DMS153 treated with DMSO at 0.1 percent for 48 hours (cell line): ENCODE data around the gene HYCC2.
"Not testable (repeated sequence)": the region's sequence is repeated elsewhere in the genome, so short reads cannot be mapped to it uniquely, and the experiment has no call there.

ENCODE experiments used
- DNase-seq: peaks from one replicate; lab custom pipeline; 2025; ENCODE audit not compliant: unreplicated experiment; lab: John Stamatoyannopoulos, UW

Gene HYCC2

DNA sequence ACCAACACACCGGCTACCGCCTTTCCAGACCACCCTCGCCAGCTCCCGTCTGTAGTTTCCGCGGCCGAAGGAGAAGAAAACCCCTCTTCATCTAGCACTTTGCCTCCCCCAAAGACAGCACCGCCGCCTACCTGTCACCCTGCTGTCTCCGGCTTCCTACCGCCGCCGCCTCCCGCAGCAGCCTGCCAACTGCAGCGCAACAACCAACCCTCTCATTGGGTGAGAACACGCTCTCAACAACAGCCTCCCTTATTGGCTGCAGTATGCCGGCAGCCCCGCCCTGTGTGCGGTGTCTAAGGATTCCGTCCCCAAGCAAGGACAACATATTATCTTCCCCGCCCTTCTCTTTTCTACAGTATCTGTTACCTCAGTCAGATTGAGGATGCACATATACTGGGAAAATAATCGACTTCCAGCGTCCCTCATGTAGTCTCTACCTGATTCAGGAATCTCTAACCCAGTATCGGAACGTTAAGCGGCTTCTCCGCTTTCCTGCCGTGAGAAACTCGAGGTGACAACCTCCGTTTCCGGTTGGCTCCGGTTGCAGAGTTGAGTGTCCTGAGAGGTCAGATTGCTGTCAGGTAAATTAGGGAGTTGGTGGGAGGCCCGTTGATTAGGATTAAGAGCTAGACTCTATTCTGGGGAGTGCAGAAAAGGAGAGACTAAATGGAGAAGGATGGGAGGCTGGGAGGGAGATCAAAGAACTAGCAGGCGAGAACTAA, at the start of gene HYCC2, which contains the start of gene NDUFB3:
Gene HYCC2, minus strand, starts transcription at position 193 of the 722 bp plus-strand sequence. CDS start 47,662 bp downstream, outside the sequence.
Gene NDUFB3, plus strand, starts transcription at position 523 of the 722 bp plus-strand sequence. CDS start 6,882 bp downstream, outside the sequence.
- DNase-seq = peak; percentile 91

DNA sequence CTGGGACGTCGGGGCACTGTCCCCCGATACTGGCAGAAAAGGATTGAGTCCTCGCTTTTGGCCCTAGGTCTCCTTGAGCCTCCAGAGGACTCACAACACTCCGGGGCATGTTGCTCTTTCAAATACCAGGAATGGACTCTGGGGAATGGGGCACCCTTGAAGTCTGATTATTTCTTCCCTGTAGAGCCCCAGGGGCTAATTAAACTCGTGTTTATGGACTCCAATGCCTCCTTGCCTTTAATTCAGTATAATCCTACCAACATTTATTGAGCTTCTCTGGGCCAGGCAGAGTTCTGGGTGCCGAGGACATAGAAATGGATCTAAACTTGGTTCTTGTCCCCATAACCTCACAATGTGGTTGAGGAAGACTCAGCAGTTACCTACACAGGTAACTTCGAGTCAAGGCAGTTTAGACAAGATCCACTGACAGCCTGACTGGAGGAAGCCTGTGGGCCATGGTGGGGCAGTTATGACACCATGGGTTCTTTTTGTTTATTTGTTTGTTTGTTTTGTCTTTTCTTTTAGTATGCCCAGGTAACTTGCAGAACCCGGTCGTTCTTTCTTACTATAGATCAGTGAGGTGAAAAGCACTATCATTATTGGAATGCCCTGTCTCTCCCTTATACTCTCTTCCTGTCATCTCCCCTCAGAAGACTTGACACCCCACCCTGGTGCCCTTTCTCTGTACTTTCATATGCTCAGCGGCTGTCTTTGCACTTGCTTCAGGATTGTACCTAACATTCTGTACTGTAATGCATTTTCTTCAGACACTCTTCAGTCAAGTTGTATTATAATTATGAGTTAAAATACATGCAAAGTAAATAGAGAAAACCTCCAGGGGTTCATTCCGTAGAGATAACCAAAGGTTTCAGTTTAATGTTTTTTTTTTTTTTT, 47.7 kb upstream of the HYCC2 start:
- DNase-seq = no peak

DNA sequence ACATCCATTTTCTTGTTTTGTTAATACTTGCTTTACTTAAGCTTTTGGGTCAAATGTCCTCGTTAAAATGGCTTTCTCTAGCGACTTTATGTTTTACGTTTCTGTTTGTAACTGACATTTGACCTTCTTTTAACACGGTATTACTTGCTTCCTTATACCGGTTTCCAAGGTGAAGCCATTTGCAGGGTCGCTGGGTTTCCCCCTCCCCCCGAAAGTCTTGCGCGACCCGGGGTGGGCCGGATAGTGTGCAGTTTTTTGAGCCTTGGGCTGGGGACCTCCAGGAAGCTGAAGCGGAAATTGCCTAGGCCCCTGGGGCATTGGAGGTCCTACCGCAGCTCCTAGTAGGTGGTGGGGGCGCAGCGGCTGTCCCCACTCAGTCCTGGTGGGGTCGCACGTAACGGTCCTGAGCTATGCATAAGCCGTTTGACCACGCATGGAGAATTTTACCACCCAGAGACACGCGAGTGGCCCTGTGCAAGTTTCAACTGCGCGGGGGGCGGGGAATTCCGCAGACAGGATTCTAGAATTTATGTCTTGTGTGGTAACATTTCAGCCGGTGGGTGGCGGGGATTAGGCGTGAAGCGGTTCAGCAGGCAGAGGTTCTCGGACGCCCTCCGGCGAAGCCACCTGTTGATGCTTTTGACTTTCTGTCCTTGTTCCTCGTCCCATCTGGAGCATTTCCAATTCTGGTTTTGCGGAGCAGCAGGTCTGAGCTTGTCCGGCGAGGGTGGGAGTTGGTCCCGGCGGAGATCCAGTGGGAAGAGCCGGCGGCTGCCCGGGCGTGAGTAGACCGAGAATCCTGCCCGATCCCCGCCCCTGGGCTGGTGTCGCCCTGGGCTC, 46.9 kb upstream of the HYCC2 start:
- peak; percentile 79 for DNase-seq

DNA sequence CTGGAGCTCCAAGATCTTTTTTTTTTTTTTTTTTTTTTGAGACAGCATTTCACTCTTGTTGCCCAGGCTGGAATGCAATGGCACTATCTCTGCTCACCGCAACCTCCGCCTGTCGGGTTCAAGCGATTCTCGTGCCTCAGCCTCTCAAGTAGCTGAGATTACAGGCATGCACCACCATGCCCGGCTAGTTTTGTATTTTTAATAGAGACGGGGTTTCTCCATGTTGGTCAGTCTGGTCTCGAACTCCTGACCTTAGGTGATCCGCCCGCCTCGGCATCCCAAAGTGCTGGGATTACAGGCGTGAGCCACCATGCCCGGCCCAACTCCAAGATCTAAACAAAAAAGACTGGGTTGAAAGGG, 46.2 kb upstream of the HYCC2 start:
- not testable (repeated sequence) for DNase-seq

DNA sequence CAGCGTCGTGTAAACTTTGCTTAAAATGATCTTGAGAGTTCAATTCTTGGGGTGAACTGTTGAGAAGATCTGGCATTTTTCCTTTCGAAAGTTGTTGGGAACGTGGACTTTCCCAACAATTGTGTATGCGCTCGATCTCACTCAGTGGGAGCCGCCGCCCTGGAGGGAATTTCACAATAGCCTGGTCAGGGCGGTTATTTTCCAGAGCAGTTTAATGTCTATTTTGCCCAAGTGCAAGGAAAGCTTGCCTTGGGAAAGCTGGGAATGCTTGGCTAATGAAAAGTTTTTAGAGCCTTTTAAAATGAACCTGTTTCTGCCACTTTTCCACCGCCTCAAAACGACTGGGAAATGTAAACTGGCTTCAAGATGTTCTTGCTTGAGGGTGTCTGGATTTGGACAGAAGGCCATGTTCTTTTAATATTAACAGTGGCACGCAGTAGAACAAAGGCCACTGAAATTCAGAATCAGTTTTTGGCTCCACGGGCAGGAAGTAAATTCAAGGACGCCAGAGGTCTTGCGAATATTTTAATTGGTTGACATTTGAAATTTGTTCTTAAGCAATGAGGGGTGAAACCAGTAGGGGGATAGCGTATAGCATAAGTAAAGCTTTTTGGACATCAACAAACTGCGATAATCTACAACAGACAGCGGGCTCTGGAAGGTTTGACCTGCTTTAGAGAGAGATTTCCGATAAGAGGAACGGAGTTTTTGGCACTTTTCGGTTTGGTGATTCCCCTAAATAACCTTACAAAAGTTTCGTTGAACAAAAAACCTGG, 45.7 kb upstream of the HYCC2 start:
- DNase-seq = peak; percentile 55

DNA sequence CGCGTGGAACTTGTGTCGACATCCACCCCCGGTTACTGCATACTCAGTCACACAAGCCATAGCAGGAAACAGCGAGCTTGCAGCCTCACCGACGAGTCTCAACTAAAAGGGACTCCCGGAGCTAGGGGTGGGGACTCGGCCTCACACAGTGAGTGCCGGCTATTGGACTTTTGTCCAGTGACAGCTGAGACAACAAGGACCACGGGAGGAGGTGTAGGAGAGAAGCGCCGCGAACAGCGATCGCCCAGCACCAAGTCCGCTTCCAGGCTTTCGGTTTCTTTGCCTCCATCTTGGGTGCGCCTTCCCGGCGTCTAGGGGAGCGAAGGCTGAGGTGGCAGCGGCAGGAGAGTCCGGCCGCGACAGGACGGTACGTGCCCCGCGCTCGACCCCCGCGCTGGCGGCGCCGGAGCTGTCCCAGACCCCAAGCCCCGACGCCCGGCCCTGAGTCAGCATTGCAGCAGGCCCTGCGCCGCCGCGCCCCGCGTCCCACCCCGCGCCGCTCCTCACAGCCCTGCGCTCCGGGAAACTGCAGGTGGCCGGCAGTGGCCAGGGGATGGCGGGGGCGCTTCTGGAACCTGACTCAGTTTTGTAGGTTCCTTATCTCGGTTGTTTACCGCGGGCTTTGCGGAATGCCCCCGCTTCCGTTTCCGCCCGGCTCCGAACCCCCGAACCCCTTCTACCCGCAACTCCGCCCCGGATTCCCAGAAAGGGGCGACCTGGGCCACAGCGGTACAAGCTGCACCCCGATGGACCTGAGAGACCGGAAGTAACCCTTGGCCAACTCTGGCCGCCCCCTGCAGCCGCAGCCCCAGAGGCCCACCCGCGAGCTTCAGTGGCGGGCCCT, 44.9 kb upstream of the HYCC2 start, which contains the start of gene CFLAR:
Gene CFLAR, plus strand, starts transcription at position 50 of the 844 bp plus-strand sequence. CDS start 13,702 bp downstream, outside the sequence.
- DNase-seq = peak; percentile 36

DNA sequence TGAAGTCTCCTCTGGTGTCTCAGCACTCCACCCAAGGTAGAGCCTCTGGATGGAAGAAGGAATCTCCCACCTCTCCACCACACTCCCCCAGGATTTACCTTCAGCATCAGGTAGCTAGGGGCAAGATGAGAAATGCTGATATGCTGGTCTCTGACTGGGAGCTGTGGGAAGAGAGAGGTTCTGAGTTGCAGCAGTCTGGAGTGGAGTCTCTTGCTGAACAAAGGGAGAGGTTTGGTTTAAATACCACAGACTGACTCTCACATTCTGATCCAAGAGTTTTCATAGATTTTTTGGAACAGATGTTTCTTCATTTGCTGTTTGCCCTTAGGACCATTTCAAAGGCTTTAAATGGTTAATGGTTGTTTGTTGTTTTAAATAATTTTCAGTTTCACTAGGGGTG, 43.4 kb upstream of the HYCC2 start:
- no peak for DNase-seq

DNA sequence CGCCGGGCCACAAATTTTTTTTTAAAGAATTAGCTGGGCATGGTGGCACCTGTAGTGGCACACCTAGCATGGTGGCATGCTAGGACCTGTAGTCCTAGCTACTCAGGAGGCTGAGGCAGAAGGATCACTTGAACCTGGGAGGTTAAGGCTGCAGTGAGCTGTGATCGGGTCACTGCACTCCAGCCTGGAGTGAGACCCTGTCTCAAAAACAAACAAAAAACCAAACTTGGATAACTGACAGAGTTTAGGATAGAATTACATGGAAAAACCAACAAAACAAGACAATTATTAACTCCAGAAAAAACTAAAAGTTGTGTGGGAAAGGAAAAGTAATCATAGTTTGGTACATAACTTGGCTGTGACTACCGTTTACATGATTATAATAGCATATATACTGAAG, 42.9 kb upstream of the HYCC2 start:
- DNase-seq = no peak

DNA sequence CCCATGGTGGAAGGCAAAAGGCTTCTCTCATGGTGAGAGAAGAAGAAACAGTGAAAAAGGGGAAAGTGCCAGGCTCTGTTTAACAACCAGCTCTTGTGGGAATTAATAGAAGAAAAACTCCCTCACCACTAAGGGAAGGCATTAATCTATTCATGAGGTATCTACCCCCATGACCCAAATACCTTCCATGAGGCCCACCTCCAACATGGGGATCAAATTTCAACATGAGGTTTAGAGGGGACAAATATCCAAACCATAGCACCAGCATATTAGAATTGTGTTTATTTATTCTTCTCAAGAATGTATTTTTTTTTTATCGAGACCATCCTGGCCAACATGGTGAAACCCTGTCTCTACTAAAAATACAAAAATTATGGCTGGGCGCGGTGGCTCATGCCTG, 39.6 kb upstream of the HYCC2 start:
- no peak for DNase-seq

DNA sequence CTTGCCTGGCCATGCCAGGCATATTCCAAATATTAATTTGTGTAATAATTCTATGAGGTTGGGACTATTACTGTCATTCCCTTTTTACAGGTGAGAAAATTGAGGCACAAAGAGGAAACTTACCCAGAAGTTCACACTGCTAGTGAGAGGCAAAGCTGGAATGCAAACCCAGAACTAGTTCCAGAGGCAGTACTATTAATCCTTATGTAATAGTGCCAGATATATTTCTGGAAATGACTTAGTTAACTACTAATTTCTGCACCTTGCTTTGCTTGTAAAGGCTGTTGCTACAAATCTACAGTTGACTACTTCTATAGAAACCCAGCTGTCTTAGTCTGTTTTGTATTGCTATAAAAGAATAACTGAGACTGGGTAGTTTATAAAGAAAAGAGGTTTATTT, 39.1 kb upstream of the HYCC2 start:
- no peak for DNase-seq

DNA sequence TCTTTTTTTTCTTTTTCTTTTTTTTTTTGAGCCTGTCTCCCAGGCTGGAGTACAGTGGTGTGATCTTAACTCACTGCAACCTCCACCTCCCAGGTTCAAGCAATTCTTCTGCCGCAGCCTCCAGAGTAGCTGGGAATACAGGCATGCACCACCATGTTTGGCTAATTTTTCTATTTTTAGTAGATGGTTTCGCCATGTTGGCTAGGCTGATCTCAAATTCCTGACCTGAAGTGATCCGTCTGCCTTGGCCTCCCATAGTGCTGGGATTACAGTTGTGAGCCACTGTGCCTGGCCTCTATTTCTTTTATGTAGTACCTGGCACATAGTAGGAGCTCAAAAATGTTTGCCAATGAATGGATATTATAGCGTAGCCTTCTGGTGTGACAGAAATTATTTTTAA, 37.7 kb upstream of the HYCC2 start:
- DNase-seq = no peak

DNA sequence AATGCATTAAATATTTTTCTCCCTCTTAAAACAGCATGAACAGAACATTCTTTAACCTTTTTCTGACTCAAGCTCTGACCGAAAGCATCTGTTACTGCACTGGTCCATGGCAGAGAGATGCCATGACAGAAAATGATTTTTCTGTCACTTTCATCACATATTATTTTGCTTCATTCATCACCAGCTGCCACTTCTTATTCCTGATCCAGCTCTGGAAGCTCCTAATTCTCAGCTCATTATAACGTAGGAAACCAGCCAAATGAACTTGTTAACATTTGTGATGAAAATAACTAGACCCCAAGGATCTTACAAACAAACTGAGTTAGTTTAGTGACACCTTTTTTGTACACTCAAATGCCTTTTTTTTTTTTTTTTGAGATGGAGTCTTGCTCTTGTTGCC, 36.9 kb upstream of the HYCC2 start:
- no peak for DNase-seq

DNA sequence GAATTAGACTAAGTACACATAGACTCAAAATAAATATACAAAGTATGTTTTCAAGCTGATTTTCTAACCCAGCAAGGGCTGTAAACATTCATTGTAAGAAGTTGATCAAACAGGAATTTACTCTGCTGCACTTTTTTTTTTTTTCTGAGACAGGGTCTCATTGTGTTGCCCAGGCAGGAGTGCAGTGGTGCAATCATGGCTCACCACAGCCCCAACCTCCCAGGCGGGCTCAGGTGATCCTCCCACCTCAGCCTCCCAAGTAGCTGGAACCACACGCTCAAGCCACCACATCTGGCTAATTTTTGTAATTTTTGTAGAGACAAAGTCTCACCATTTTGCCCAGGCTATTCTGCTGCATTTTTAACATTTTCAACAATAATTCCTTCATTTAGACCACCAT, 36.2 kb upstream of the HYCC2 start:
- no peak for DNase-seq

DNA sequence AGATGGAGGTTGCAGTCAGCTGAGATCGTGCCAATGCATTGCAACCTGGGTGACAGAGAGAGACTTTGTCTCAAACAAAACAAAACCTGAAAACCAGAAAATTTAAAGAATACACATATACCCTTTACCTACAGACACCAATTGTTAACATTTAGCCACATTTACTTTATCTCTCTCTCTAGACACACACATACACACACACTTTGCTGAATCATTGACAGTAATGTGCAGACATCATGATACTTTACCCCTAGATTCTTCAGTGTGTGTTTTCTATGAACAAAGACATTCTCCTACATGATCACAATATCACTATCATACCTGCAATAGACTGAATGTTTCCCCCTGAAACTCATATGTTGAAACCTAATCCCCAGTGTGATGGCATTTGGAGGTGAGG, 34.3 kb upstream of the HYCC2 start:
- no peak for DNase-seq

DNA sequence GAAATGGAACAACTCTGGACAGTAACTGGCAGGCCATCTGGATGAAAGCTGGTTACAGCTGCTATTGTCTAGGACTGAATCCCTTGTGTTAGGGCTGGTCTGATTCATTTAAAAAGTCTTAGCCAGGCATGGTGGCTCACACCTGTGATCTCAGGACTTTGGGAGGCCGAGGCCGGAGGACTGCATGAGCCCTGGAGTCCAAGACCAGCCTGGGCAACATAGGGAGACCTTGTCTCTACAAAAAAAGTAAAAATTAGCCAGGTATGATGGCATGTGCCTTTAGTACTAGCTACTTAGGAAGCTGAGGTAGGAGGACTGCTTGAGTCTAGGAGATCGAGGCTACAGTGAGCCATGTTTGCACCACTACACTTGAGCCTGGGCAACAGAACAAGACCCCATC, 29.0 kb upstream of the HYCC2 start:
- DNase-seq = no peak

DNA sequence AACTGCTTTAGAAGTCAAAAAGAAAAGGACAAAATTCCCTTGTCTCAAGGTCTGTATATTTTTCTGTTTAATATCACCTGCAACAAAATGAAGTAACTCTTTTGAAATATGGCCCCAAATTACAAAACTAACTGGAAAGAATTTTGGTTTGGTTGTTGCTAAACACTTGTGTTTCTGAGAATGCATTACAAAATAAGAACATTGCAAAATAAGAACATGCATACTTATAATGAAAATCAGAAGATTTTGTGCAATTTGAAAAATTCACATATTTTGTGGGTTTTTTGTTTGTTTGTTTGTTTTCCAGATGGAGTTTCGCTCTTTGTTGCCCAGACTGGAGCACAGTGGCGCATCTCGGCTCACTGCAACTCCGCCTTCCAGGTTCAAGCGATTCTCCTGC, 22.1 kb upstream of the HYCC2 start:
- DNase-seq = no peak

DNA sequence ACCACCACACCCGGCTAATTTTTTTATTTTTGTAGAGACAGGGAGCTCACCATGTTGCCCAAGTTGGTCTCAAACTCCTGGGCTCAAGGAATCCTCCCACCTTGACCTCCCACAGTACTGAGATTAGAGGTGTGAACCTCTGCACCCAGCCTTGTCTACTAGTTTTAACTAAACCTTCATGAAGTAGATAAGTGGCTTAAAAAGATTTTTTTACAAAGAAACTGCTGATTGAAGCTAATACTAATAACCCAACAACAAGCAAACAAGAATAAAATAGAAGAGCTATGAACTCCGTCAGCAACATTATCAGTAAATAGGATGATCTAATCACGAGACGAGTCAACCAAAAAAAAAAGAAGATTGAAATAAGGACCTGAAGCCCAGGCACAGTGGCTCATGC, 19.1 kb upstream of the HYCC2 start:
- no peak for DNase-seq

DNA sequence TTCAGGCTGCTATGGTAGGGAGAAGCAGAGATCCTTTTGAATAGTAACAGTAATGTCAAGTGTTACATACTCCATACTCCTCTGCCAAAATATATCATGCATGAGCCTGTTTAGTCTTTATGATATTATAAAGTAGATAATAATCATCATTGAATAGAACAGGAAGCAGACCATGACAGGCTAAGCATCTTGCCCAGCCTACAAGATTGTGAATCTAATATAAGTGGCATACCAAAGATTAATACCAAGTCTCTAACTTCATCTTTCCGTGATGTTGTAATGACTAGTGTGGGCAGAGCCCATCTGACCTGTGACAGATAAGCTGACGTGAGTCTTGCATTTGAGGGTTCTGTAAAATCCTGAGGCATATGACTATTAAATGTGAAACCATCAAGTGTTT, 13.4 kb upstream of the HYCC2 start:
- DNase-seq = no peak

DNA sequence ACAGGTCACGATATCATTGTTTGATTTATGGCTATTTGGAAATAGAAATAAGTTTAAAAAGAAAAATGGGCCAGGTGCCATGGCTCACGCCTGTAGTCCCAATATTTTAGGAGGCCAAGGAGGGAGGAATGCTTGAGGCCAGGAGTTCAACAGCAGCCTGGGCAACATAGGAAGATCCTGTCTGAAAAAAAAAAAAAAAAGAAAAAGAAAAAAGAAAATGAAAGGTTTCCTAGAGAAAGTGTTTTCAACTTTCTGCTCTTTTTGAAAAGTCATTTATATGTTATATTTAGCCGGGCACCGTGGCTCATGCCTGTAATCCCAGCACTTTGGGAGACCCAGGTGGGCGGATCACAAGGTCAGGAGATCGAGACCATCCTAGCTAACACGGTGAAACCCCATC, 3.5 kb upstream of the HYCC2 start:
- DNase-seq = no peak

DNA sequence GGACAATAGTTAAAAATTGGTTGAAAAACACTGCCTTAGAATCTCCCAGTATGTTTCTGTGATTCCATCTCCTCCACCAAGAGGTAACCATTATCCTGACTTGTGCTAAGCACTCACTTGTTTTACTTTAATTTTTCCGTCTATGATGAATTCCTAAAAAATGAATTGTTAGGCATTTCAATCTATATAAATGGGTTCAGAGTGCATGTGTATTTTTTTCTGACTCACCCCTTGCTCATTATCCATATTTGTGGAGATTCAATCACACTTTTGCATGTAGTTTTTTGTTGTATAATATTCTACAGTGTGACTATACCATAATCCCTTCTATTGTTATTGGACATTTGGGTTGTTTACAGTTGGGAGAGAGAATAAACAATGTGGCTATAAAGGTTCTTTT, 1.6 kb upstream of the HYCC2 start:
- DNase-seq = no peak
